ENCODE results near the gene PYGM.

The PYGM gene

DNA sequence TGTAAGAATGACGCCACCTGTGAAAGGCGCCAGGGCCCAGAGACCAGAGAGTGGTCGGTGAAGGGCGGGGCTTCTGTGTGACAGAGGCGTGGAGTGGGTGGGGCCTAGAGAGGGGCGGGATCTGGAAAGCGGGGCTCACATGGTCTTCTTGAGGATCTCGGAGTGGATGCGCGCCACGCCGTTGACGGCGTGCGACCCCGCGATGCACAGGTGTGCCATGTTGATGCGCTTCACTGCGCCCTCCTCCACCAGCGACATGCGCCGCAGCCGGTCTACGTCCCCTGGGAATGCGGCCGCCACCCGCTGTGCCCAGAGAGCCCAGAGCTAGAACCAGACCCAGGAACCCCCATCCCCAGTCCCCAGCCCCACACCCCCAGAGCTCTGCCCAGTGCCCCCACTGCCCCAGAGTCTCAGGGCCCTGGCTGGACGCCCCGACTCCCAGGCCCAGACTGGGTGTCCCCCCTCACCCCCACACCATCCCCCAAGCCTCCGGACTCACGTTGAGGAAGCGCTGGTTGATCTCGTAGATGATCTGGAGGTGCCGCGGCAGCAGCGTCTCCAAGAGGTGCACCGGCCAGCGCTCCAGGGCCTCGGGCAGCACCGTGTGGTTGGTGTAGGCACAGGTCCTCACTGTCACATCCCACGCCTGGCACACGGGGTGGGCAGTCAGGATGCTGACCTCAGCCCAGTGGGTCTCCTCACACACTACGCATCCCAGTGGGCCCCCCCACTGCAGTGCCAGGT lies 6.2 kb downstream of the PYGM start:
- DNase-seq (ENCODE audit: low spot score): no peak

DNA sequence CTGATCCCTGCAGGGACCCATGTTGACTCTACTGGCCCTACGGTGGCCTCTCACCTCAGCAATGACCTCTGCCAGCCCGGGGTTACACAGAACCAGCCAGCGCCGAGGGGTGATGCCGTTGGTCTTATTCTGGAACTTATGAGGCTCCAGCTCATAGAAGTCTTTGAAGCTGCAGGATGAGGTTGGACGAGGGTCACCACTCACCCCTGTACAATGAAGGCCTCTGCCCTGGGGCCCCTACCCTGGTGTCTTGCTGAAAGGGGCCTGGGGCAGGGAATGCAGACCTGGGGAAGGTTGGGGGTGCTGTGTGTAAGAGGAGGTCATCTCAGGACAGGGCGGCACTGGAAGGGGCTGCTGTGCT lies 6.8 kb downstream of the PYGM start:
- no peak for DNase-seq (ENCODE audit: low spot score)

DNA sequence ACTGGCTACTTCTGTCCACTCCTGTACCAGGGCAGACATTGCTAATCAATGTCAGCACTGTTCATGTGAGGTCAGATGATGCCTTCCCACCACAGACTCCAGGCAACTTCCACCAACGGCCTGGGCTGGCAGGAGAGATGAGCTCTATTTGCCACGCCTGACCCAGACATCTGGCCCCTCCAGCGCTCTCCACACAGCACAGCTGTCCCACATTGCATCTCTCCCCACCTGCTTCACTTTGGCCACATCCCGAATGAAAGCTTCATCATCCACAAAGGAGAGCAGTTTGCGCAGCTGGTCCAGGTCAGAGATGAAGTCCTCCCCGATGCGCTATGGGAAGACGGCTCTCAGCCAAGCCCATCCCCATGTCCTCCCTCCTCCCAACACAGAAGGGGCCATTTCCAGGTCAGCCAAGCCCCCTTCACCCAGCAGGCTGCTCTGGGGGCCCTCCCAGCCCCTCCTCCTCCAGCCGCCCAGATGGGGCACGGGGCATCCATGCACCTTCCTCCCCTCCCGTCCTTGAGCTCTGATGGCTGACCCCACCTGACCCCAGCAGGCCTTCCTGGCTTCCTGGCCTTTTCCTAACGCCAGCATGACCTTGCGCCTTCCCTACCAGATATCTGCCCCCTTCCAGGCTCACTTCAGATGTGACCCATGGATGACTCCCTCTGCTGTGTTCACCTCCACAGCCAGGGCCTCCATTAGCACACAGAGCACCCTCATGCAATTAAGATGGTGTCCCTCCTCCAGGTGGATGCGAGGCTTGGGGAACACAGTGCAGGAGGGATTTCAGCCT lies 7.4 kb downstream of the PYGM start:
- DNase-seq (ENCODE audit: low spot score): no peak

DNA sequence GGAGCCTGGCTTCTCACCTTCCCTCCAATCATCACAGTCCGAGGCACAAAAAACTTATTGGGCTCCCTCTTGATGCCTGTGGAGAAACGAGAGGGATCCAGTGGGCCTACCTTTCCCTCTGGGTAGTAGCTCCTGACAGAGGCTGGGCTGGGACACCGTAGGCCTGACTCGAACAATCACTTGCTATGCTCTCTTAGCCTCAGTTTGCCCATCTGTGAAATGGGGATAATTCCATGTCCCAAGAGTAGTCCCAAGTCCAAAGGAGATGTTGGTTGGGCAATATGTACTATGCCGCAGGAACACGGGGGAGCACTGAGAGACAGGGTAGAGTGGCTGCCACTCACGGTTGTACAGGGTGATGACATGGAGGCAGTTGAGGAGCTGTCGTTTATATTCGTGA lies 8.2 kb downstream of the PYGM start:
- no peak for DNase-seq (ENCODE audit: low spot score)

DNA sequence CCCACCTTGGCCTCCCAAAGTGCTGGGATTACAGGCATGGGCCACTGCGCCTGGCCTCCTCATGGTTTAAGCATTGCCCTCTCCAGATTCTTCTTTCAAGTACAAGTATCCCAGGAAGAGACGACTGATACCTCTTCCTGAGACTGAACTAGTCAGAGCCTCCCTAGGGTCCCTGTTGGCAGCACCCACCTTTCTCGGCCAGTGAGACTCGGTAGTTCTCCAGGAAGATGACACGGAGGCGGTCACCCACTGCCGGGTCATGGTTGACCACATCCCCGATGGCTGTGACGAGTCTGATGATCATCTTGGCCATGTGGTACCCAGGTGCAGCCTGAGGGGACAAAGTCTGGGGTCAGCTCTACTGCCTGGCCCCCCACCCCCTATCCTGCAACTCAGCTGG lies 8.6 kb downstream of the PYGM start:
- DNase-seq (ENCODE audit: low spot score): no peak

DNA sequence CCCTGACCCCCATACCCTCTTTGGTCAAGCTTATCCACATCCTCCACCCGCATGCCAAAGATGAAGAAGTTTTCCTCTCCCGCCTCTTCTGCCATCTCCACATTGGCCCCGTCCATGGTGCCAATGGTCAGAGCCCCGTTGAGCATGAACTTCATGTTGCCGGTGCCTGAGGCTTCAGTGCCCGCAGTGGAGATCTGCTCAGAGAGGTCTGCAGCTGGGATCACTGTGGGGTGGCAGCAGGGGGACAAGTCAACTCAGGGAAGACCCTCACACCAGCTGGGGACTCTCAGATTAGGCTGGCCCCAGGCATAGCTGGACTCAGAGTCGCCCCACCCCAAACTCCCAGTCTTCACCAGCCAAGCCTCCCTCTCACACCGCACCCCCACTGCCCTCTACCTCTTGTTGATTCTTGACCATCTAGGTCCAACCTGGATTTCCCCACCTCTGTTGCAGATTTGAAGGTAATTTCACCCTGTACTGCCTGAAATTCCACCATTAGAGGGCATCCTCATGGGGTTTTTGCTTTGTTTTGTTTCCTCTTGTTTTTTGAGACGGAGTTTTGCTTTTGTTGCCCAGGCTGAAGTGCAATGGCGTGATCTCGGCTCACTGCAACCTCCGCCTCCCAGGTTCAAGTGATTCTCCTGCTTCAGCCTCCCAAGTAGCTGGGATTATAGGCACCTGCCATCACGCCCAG lies 9.3 kb downstream of the PYGM start:
- DNase-seq (ENCODE audit: low spot score): peak; percentile 30

DNA sequence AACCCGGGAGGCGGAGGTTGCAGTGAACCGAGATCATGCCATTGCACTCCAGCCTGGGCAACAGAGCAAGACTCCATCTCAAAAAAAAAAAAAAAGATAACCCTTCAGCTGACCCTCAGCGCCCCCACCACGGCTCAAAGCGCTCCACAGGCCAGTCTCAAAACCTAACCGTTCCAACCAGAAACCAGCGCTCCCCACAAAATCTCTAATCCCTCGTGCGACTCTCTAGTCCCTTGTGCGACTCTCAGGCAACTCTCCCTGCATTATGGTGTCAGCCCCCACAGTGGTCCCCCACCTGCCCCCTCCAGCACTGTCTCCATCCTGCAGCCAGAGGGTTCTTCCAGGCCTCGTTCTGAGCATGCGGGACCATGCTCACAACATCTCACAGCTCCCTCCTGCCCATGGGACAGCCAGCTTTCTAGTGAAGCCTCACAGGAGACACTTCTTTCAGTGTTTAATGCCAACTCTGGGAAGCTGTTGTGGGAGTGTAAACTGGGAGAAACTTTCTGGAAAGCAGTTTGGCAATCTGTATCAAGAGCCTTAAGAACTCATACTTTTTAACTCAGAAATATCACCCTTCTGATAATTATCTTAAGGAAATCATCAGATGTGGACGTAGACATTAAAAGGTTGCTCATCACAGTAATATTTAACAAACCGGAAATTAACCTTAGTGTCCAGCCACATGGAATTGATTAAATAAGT lies 11.7 kb downstream of the PYGM start:
- no peak for DNase-seq (ENCODE audit: low spot score)

DNA sequence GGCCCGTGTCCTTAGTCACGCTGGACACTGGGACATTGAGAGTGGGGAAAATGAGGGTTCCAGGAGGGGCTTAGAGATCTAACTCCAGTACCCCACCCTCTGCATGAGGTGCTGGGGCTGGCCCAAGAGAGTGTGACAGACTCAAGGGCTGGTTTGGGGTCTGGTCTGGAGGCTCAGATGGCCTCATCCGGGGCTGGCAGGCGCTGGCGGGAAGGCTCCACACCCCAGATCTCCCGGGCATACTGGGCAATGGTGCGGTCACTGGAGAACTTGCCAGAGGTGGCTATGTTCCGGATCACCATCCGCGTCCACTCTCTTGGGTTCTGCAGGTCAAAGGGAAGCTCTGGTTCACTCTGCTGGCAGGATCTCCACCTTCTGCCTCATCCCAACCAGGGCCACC lies 13.3 kb downstream of the PYGM start:
- no peak for DNase-seq (ENCODE audit: low spot score)

DNA sequence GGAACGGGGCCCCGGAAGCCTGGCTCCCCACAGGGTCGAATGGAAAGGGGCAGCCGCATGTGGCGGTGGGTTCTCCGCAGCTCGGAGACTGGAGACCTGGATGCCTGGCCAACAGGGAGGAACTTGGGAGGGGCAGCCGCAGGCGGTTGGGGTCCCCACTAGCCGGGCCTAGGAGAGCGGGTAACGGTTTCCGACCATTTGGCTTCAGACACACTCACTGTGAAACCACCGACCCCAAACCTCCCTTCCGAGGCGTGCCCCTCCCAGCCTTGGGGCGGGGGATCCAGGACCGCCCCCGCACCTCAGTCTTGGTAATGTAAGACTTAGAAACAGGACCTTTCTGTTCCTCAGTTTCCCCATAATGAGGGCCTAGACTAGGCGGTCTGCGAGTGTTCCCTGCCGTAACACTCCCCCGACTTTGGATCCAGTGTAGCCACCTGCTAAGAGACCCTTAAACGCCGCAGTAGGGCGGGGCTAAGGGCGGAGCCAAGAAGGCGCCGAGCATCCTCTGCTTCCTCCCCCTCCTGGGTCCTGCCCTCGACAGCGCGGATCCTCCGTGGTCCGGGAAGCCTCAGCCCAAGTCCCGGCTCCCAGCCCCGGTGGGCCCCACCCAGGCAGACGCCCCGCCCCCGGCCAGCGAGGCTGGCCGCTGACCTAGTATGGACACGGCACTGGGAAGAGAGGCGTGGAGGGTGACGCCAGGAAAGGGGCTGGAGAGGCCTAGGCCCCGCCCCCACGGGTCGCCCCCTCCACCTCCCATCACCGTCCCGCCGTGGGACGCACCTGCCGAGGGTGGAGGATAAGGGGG lies 14.0 kb downstream of the PYGM start:
- peak; percentile 80 for DNase-seq (ENCODE audit: low spot score)

DNA sequence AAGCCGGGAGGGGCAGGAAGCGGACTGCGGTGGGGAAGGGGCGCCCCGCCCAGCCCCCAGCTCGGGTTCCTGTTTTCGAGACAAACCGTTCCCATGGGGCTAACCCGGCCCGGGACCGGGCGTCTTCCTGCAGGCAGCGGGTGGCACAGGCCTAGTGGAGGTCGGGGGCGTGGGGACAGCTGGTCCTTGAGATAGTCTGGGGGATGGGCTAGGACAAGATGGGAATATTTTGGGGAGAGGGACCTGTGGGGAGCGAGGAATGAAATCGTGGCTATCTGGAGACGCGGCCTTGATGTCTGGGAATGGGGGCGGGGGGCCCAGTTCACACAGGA lies 14.6 kb downstream of the PYGM start:
- DNase-seq (ENCODE audit: low spot score): peak; percentile 90

DNA sequence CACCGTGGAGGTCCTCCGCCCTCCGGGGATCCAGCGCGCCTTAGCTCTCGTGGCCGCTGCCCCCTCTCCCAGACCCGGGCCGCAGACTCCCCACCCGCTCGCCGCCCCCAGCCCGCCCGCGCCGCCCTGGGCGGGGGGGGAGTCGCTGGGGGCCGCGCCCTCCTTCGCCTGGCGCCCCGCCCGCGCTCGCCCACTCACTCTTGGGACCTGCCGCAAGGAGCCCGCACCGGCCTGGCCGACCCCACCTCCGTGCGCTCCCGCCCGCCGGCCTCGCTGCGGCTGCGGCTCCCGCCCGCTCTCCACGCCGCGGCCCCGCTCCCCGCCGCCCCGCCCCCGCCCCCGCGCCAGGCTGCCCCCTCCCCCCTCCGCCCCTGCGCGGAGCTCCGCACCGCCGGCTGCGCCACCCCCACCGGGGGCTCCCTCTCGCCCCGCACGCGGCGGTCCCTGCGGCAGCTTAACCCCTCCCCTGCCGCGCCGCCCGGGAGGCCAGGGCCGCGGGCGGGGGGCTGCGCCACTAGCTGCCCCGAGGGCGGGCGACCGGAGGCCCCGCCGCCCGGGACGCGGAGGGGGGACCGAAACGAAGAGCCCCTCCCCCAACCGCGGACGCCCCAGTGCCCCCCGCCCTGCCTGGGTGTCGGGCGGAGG lies 15.1 kb downstream of the PYGM start:
- peak; percentile 36 for DNase-seq (ENCODE audit: low spot score)

DNA sequence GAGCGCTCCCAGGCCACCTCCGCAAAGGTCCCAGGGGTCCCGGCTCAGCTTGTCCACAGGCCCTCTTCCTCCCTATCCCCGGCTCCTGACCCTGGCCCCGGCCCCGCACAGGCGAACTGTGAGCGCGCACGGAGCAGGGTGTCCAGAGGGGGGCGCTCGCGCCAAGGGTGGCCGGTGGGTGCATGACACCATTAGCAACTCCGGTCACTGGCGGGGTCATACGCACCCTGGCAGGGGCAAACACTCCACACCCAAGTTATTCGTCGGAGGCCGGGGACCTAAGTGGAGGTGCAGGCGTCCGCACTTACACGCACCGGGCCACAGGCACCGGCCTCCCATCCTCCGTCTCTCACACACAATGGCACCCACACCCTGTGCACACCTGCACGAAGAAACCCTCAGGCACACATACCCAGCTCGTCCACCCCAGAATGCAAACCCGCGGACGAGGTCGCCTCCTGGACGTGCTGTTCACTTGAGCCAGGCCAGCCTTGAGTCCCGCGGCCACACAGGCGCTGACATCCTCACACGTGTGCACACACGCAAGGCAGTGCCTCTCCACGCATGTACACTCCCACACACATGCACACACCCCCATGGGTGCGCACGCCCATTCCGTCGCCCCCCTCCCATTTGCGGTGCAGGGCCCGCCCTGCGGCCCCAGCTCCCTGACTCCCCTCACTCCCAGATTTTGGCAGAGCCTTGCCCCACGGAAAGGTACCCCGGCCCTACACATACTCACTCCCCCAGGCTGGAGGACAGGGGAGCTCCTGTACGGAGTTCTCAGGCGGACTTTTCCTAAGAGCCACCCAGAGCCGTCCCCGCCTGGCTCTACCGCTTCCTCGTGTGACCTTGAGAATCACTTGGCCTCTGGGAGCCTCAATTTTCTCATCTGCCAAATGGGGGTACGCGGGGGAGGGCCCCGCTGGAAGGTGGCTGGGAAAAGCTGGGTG lies 15.9 kb downstream of the PYGM start, which contains the start of gene RASGRP2:
Gene RASGRP2, minus strand, starts transcription at position 552 of the 953 bp plus-strand sequence. CDS start 1,276 bp downstream, outside the sequence.
- peak; percentile 85 for DNase-seq (ENCODE audit: low spot score)

DNA sequence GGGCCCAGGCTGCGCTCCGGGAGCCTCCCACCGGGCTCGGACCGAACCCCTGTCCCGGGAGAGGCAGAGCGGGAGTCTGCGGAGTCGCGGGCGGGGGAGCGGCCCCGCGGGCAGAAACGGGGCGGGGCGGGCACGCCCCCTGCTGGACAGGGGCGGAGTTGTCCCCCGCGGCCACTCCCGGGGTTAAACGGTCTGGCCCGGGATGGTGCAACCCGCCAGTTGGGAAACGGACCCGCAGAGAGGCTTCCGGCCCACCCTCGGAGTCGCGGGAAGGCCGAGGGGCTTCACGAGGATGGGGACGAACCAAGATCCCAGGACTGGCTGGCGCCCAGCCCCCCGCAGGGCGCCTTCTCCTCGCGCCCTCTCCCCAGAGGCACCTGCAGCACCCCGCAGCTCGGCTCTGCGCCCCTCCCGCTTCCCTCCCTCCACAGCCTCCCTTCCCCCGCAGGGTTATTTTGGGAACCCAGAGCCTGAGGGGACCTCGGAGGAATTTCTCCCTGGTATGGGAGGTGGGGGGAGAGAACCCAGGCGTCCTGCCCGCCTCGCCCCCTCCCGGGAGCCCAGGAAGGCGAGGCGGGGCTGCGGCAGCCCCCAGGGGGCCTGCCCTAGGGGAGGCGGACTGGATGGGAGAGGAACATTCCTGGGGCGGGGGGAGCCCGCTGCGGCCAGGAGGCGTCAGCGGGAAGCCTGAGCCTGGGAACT lies 16.7 kb downstream of the PYGM start:
- DNase-seq (ENCODE audit: low spot score): peak; percentile 76

DNA sequence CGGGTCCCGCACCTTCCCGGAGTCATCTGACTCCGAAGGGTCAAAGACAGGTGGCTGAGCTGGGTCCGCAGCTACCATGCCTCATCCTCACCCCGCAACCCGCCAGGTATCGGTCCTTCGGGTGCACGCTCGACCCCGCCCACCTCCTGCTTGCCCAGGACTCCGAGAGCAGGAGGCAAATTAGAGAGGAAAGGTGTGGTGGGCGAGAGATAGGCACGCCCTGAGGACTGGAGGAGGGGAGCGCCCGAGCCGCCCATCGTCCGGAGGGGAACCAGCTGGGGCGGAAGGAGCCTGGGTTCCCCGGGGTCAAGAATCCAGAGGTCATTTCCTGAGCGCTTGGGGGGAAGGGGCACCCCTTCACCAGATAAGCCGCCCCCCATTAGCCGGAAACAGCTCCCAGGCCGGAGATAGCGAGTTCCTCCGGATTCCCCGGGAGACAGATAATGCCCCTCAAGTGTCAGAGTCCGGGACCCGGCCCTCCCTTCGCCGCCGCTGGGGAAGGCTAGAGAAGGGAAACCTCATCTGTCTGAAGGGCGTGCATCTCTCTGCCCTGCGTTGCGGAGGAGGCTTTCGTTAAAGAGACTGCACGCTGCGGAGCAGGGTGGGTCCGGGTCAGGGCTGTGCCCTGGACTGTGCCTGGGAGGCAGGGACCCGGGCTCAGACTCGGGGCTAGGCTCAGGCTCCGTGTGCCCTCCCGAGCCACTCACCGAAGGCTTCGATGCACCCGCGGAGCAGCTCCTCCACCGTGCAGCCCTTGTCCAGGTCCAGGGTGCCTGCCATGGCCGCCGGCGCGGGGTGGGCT lies 17.5 kb downstream of the PYGM start:
- DNase-seq (ENCODE audit: low spot score): peak; percentile 23

DNA sequence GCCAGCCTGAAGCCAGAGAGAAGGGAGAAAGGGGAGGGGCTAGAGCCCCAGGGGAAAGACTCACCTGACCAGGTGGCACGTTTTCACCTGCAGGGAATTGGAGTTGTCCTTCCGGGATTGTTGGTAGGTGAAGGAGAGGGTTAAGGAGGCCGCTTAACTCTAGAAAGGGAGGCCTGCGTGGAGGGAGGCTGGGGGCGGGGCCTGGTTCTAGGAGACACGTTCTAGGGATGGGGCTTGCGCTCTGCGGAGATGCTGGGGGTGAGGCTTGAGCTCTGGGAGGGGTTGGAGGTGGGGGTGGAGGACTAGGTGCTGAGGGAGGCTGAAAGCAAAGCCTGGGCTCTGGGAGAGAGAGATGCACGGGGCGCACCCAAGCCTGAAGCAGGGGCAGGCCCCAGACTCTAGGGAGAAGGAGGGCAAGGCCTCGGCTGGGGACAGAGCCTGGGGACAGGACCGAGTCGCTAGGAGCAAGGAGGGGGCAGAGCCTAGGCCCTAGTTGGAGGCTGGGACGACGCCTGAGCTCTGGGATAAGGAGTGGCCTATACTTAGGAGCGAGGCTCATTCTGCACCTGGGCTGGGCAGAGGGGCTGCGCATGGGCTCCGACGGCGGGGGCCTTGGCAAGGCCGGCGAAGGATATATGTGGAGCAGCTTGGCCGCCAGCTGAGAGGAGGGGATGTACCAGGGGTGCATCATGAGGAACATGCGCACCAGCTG lies 18.2 kb downstream of the PYGM start:
- no peak for DNase-seq (ENCODE audit: low spot score)

DNA sequence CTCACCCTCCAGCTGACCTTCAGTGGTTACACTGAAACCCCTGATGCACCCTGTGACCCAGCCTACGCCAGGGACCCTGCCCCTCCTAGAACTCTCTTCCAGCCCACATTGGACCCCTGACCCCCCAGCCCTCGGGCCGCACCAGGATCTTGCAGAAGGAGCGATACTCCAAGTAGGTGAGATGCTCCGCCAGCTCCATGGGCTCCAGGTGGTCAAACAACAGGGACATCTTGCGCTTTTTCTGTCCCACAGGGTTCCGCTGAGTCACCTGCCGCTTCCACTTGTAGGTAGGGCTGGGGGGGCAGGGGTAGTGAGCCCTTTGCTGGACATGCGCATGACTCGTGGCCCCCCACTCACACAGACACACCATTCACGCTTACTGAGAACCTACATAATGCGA lies 19.9 kb downstream of the PYGM start:
- no peak for DNase-seq (ENCODE audit: low spot score)

DNA sequence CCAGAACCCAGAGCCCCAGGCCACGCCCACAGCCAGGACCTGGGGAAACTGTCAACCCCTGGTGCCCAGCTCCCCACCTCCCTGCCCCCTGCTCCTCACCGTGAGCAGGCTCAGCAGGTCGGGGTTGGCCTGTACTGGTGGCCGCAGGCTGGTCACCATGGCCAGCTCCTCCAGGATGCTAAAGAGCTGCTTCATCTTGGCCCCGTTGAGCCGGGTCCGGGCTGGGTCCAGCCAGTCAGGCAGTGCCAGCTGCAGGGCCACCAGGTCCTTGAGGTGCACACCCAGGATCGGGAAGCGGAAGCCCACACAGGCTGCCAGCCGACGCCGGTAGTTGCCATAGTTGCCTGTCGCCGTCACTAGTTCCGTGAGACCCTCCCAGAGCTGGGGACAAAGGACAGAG lies 23.1 kb downstream of the PYGM start:
- DNase-seq (ENCODE audit: low spot score): no peak
